HepG2 (cell line): ENCODE results near the gene SCYL1. TPM values are rescaled to one million over a fixed set of nuclear protein-coding genes. Genes with fewer than 3 reads are reported as not detected.

ENCODE experiments used
- ELF3 ChIP-seq: IDR thresholded peaks from 2 replicates; pipeline ENCODE4 v1.6.1; 2016; ENCODE audit warnings: missing genetic modification reagents, missing compliant biosample characterization
- FOXM1 ChIP-seq: sonication (generic); formaldehyde crosslinking; IDR thresholded peaks from 2 replicates; pipeline ENCODE4 v1.5.0; 2020; ENCODE audit warnings: missing genetic modification reagents
- KMT2A ChIP-seq: sonication (generic); formaldehyde crosslinking; IDR thresholded peaks from 2 replicates; pipeline ENCODE4 v1.4.0; 2020; ENCODE audit warnings: missing genetic modification reagents
- NFIB ChIP-seq: sonication (generic); formaldehyde crosslinking; IDR thresholded peaks from 2 replicates; pipeline ENCODE4 v1.9.0; 2021; ENCODE audit warnings: missing genetic modification reagents, mild to moderate bottlenecking, borderline replicate concordance
- SP140L ChIP-seq: sonication (generic); formaldehyde crosslinking; IDR thresholded peaks from 2 replicates; pipeline ENCODE4 v1.4.0; 2020; ENCODE audit warnings: missing genetic modification reagents, borderline replicate concordance
- SP5 ChIP-seq: IDR thresholded peaks from 2 replicates; pipeline ENCODE4 v1.6.1; 2016; ENCODE audit warnings: low read depth, borderline replicate concordance
- SRY ChIP-seq: sonication (generic); formaldehyde crosslinking; IDR thresholded peaks from 2 replicates; pipeline ENCODE4 v1.8.0; 2022; ENCODE audit warnings: mild to moderate bottlenecking, missing genetic modification reagents
- TCF7L2 ChIP-seq: IDR thresholded peaks from 2 replicates; pipeline ENCODE4 v1.6.1; 2011; ENCODE audit warnings: mild to moderate bottlenecking, low read depth, low read length, moderate library complexity
- TSC22D2 ChIP-seq: sonication (generic); formaldehyde crosslinking; IDR thresholded peaks from 2 replicates; pipeline ENCODE4 v1.5.1; 2020; ENCODE audit warnings: missing genetic modification reagents, mild to moderate bottlenecking, borderline replicate concordance
- ZFP82 ChIP-seq: sonication (generic); formaldehyde crosslinking; IDR thresholded peaks from 2 replicates; pipeline ENCODE4 v1.5.1; 2020; ENCODE audit warnings: mild to moderate bottlenecking, missing genetic modification reagents, borderline replicate concordance
- ZNF331 ChIP-seq: sonication (generic); formaldehyde crosslinking; IDR thresholded peaks from 2 replicates; pipeline ENCODE4 v1.4.0; 2020; ENCODE audit warnings: missing genetic modification reagents
- ZNF672 ChIP-seq: sonication (generic); formaldehyde crosslinking; IDR thresholded peaks from 2 replicates; pipeline ENCODE4 v1.8.1; 2022; ENCODE audit warnings: missing genetic modification reagents
- ZNF776 ChIP-seq: sonication (generic); formaldehyde crosslinking; IDR thresholded peaks from 2 replicates; pipeline ENCODE4 v1.4.0; 2020; ENCODE audit warnings: mild to moderate bottlenecking, missing genetic modification reagents
- ZSCAN29 ChIP-seq: sonication (generic); formaldehyde crosslinking; conservative IDR thresholded peaks from 2 replicates; pipeline ENCODE4 v1.4.0; 2020; ENCODE audit warnings: mild to moderate bottlenecking, missing genetic modification reagents
- polyA plus RNA-seq, 8 experiments: library from polyadenylated mRNA; depleted of rRNA in 3 of 8; stranded (reverse) in 7 of 8; unstranded in 1 of 8; fragments of >200 nt; fragmentation: Illumina TruSeq in 4 of 8; extraction: Trizol in 4 of 8; gene quantifications; 2 replicates each; pipeline versions ENCODE4 v1.2.1 to v1.2.3, GENCODE V29; 2011 to 2016; ENCODE audit warnings: low read depth in 4 of 8, missing spikeins in 1 of 8, mixed read lengths in 1 of 8; ENCODE audit not compliant: insufficient read depth in 1 of 8
- total RNA-seq, 5 experiments: library from RNA; depleted of rRNA; stranded (reverse); fragments of >200 nt; fragmentation: Illumina TruSeq; extraction: Trizol; gene quantifications; 2 replicates each; pipeline ENCODE4 v1.2.3, GENCODE V29; 2016; ENCODE audit warnings: low read depth in 1 of 5
- TF ChIP-seq, protein P1 (sequence below): IDR thresholded peaks from 2 replicates; pipeline ENCODE4 v1.6.1; 2012; ENCODE audit warnings: low read length, improper control_type of control experiment
- TF ChIP-seq, protein P2 (sequence below): sonication (generic); formaldehyde crosslinking; IDR thresholded peaks from 2 replicates; pipeline ENCODE4 v1.9.0; 2022; ENCODE audit warnings: missing genetic modification reagents, mild to moderate bottlenecking, borderline replicate concordance
- TF ChIP-seq, protein P3 (sequence below): sonication (generic); formaldehyde crosslinking; IDR thresholded peaks from 2 replicates; pipeline ENCODE4 v1.8.1; 2023; ENCODE audit warnings: mild to moderate bottlenecking, moderate library complexity, missing genetic modification reagents
- TF ChIP-seq, protein P4 (sequence below): sonication (generic); formaldehyde crosslinking; IDR thresholded peaks from 2 replicates; pipeline ENCODE4 v1.4.0; 2020; ENCODE audit warnings: mild to moderate bottlenecking, missing genetic modification reagents
- TF ChIP-seq, protein P5 (sequence below): sonication (generic); formaldehyde crosslinking; conservative IDR thresholded peaks from 2 replicates; pipeline ENCODE4 v1.4.0; 2020; ENCODE audit warnings: missing genetic modification reagents

SCYL1 gene
- total and polyA plus RNA-seq, 2 of the 13 experiments (the other 11 are each of a cell fraction or from before 2014, with no cell fraction given) = 65.9 to 103 TPM

DNA sequence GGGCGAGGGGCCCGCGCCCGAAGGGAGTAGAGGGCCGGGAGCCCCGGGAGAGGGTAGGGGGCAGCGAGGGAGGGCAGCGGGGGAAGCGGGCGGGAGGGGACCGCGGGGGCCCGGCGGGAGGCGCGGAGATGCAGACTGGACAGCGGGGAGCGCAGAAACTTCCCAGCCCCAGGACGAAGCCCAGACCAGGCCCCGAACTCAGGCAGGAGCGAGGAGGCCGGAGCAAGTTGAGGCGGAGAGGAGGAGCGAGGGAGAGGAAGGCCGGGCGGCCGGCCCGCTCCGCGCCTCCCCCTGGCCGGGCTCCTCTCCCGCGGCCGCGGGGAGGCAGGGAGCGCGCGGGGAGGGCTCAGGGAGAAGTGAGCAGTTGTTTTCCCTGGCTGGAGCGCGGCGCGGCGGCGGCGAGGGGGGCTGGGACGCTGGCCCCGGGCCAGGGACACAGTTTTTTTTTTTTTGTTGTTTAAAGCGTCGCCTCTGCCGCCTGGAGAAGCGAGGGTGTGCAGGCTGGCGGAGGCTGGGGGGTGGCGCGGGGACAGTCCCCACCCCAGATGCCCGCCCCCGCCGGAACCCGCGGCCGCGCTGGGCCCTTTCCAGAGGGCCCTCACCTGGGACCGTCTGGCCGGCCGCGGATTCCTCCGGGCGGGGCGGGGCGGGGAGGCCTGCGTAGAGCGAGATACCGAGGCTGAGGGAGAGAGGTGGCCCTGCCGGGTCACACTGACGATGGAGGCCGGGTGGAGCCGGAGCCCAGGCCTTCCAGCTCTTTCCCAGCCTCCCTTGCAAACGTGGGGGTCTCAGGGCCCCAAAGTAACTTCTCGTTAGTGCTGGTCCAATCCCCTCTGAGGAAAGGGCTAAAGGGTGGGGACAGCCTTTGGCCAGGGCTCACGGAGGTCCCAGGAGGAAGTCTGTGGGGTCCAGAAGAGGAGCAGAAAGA, 33.4 kb downstream of the SCYL1 start, which contains the start of gene LTBP3 (continued):
- TF ChIP-seq, protein P1, sequence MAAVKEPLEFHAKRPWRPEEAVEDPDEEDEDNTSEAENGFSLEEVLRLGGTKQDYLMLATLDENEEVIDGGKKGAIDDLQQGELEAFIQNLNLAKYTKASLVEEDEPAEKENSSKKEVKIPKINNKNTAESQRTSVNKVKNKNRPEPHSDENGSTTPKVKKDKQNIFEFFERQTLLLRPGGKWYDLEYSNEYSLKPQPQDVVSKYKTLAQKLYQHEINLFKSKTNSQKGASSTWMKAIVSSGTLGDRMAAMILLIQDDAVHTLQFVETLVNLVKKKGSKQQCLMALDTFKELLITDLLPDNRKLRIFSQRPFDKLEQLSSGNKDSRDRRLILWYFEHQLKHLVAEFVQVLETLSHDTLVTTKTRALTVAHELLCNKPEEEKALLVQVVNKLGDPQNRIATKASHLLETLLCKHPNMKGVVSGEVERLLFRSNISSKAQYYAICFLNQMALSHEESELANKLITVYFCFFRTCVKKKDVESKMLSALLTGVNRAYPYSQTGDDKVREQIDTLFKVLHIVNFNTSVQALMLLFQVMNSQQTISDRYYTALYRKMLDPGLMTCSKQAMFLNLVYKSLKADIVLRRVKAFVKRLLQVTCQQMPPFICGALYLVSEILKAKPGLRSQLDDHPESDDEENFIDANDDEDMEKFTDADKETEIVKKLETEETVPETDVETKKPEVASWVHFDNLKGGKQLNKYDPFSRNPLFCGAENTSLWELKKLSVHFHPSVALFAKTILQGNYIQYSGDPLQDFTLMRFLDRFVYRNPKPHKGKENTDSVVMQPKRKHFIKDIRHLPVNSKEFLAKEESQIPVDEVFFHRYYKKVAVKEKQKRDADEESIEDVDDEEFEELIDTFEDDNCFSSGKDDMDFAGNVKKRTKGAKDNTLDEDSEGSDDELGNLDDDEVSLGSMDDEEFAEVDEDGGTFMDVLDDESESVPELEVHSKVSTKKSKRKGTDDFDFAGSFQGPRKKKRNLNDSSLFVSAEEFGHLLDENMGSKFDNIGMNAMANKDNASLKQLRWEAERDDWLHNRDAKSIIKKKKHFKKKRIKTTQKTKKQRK = no peak
- TF ChIP-seq ZFP82 (CRISPR knock-in tag) = no peak
- TF ChIP-seq ELF3 = no peak
- TF ChIP-seq ZSCAN29 (CRISPR knock-in tag) = no peak
- TF ChIP-seq KMT2A (CRISPR knock-in tag) = no peak
- TF ChIP-seq TSC22D2 (CRISPR knock-in tag) = no peak; the same call in 1 of the 2 replicates
- TF ChIP-seq, protein P2, sequence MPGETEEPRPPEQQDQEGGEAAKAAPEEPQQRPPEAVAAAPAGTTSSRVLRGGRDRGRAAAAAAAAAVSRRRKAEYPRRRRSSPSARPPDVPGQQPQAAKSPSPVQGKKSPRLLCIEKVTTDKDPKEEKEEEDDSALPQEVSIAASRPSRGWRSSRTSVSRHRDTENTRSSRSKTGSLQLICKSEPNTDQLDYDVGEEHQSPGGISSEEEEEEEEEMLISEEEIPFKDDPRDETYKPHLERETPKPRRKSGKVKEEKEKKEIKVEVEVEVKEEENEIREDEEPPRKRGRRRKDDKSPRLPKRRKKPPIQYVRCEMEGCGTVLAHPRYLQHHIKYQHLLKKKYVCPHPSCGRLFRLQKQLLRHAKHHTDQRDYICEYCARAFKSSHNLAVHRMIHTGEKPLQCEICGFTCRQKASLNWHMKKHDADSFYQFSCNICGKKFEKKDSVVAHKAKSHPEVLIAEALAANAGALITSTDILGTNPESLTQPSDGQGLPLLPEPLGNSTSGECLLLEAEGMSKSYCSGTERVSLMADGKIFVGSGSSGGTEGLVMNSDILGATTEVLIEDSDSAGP (CRISPR knock-in tag) = 0 out of 2 replicates have a peak, but pooled peaks have one; percentile 52
- peak; percentile 53 for TF ChIP-seq SP5 (CRISPR knock-in tag)
- TF ChIP-seq FOXM1 (CRISPR knock-in tag) = no peak
- TF ChIP-seq TCF7L2 = no peak
- no peak for TF ChIP-seq SRY (CRISPR knock-in tag)
- TF ChIP-seq NFIB (CRISPR knock-in tag) = no peak
- TF ChIP-seq ZNF776 (CRISPR knock-in tag) = no peak
- TF ChIP-seq, protein P3, sequence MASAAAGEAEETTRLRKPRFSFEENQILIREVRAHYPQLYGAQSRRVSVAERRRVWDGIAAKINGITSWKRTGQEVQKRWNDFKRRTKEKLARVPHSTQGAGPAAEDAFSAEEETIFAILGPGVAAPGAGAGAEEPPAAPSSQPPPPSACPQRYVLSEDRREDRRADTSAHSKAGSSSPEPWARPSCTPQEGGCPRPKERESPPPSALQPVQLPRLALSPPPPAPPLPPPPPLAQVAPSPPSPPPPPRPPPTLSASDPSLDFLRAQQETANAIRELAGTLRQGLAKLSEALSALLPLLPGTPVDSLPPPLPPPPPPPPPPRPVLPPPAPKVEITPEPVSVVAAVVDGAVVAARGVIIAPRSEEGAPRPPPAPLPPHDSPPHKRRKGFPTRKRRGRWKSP (CRISPR knock-in tag) = no peak
- TF ChIP-seq SP140L (CRISPR knock-in tag) = no peak
- no peak for TF ChIP-seq ZNF331 (CRISPR knock-in tag)
- TF ChIP-seq, protein P4, sequence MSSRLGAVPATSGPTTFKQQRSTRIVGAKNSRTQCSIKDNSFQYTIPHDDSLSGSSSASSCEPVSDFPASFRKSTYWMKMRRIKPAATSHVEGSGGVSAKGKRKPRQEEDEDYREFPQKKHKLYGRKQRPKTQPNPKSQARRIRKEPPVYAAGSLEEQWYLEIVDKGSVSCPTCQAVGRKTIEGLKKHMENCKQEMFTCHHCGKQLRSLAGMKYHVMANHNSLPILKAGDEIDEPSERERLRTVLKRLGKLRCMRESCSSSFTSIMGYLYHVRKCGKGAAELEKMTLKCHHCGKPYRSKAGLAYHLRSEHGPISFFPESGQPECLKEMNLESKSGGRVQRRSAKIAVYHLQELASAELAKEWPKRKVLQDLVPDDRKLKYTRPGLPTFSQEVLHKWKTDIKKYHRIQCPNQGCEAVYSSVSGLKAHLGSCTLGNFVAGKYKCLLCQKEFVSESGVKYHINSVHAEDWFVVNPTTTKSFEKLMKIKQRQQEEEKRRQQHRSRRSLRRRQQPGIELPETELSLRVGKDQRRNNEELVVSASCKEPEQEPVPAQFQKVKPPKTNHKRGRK (CRISPR knock-in tag) = no peak
- TF ChIP-seq, protein P5, sequence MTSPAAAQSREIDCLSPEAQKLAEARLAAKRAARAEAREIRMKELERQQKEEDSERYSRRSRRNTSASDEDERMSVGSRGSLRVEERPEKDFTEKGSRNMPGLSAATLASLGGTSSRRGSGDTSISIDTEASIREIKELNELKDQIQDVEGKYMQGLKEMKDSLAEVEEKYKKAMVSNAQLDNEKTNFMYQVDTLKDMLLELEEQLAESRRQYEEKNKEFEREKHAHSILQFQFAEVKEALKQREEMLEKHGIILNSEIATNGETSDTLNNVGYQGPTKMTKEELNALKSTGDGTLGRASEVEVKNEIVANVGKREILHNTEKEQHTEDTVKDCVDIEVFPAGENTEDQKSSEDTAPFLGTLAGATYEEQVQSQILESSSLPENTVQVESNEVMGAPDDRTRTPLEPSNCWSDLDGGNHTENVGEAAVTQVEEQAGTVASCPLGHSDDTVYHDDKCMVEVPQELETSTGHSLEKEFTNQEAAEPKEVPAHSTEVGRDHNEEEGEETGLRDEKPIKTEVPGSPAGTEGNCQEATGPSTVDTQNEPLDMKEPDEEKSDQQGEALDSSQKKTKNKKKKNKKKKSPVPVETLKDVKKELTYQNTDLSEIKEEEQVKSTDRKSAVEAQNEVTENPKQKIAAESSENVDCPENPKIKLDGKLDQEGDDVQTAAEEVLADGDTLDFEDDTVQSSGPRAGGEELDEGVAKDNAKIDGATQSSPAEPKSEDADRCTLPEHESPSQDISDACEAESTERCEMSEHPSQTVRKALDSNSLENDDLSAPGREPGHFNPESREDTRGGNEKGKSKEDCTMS (CRISPR knock-in tag) = no peak
- no peak for TF ChIP-seq ZNF672 (CRISPR knock-in tag)
